HG03025 (cell line): ENCODE data around the gene USP46.

Experiments used
- ATAC-seq: cut with Tn5 transposase; IDR thresholded peaks from one replicate; pipeline ENCODE4 v1.9.1; 2021; ENCODE audit warnings: mild to moderate bottlenecking, moderate library complexity; ENCODE audit not compliant: unreplicated experiment, low FRiP score

Gene USP46

GRCh38 chr4:52576961-52577623 lies 82.0 kb downstream of the USP46 start:
- ATAC-seq: no peak

GRCh38 chr4:52576326-52576725 lies 82.8 kb downstream of the USP46 start:
- ATAC-seq: no peak

- ATAC-seq: no peak
Observed at GRCh38 chr4:52575406-52575805, 83.7 kb downstream of the USP46 start.

- no peak for ATAC-seq
Observed at GRCh38 chr4:52574036-52574435, 85.1 kb downstream of the USP46 start.

- ATAC-seq: no peak
Observed at GRCh38 chr4:52573551-52573950, 85.5 kb downstream of the USP46 start.

GRCh38 chr4:52572936-52573485 lies 86.1 kb downstream of the USP46 start:
- no peak for ATAC-seq

GRCh38 chr4:52568351-52568750 lies 90.8 kb downstream of the USP46 start:
- no peak for ATAC-seq

GRCh38 chr4:52566136-52567031 lies 92.7 kb downstream of the USP46 start:
- ATAC-seq: no peak

- no peak for ATAC-seq
Observed at GRCh38 chr4:52560844-52561280, 98.2 kb downstream of the USP46 start.

- ATAC-seq: no peak
Observed at GRCh38 chr4:52555356-52555716, 103.8 kb downstream of the USP46 start.

GRCh38 chr4:52554612-52555355 lies 104.3 kb downstream of the USP46 start:
- no peak for ATAC-seq

- no peak for ATAC-seq
Observed at GRCh38 chr4:52552778-52553177, 106.3 kb downstream of the USP46 start.

- no peak for ATAC-seq
Observed at GRCh38 chr4:52551487-52551886, 107.6 kb downstream of the USP46 start.

GRCh38 chr4:52550186-52550585 lies 108.9 kb downstream of the USP46 start:
- ATAC-seq: no peak

- ATAC-seq: no peak
Observed at GRCh38 chr4:52548818-52549570, 110.1 kb downstream of the USP46 start.

GRCh38 chr4:52546449-52546848 lies 112.7 kb downstream of the USP46 start:
- ATAC-seq: no peak

GRCh38 chr4:52545099-52546069 lies 113.7 kb downstream of the USP46 start:
- peak; percentile 63 for ATAC-seq
